DMS 273 (cell line): ENCODE data around the gene ICAM2.
A peak's percentile ranks its signal among the peaks of the same experiment; 100 is the strongest.
"Not testable (repeated sequence)": the region's sequence is repeated elsewhere in the genome, so short reads cannot be mapped to it uniquely, and the experiment has no call there.

Experiments
- DNase-seq: peaks from one replicate; lab custom pipeline; 2025; ENCODE audit not compliant: unreplicated experiment; lab: John Stamatoyannopoulos, UW

Gene ICAM2

DNA sequence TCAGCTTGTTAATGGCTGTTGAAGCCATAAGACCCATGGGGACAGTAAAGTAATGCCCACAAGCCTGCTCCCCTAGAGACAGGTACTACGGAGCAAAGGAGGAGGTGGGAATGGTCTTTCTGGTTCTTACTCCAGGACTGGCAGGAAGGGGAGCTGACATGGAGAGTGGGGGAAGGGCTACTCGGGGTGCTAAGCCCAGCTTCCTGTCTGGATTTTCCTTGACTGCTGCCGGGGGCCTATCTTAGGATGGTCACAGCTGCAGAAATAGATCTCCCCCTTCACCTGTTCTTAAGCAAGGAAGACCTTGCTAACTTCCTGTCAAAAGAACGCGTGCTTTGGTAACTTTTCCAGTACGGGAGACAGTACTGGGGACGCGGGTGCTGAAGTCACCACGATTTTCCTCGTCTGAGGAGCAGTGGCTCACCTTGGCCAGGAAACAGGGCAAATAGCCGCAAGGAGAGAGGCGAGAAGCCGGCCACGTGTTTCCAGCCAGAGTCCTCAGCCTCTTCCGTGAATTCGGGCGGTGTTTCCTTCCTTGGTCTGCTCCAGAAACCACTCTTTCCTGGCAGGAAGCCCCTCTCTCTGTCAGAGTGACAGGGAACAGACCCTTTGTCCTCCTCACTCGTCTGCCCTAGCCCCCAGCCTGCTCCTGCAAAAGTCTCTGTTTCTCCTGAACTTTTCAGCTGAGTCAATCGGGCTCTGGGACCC lies 22.9 kb downstream of the ICAM2 start:
- DNase-seq, result no peak

DNA sequence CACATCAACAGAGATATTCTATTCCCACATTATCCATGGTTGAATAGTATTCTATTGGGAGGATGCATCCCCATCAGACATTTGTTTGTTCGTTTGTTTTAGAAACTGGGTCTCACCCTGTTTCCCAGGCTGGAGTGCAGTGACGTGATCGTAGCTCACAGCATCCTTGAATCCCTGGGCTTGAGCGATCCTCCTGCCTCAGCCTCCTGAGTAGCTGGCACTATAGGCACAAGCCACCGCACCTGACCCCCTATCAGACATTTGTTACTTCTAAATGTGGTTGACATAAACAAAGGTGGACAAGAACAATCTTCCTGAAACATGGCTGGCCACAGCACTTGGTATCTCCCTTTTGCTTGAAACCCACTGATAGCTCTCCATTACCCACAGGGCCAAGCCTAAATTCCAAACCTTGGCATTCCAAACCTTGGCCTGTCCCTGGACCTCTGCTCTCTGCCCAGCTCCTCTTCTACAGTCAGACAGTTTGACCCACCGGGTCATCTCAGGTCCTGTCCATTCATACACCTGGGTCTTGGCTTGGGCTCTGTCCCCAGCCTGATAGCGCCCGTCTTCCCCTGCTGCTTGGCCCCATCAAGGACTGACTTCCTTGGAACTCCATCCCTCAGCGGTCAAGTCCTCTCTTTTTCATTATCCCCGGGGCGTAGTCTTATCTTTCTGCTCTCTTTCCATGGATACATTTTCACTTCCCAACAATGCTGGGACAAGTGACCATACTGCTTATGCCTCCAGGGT lies 23.8 kb downstream of the ICAM2 start:
- no peak for DNase-seq

DNA sequence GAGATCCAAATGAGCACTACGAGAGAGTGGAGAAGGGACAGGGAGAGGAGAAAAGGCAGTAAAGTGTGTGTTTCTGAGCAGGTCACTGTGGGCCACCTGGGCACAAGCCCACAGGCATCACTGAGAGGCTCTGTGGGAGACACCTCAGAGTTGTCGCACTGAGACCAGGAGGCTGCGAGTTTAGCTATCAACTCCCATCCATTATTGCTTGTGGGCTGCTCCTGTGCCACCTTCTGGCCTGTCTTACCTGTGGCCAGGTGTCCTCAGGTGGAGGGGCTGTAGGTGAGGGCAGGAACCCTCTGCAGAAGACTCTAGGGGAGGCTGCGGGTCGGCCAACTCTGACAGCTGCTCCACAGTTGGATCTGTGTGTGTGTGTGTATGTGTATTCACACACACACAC lies 24.8 kb downstream of the ICAM2 start:
- no peak for DNase-seq

DNA sequence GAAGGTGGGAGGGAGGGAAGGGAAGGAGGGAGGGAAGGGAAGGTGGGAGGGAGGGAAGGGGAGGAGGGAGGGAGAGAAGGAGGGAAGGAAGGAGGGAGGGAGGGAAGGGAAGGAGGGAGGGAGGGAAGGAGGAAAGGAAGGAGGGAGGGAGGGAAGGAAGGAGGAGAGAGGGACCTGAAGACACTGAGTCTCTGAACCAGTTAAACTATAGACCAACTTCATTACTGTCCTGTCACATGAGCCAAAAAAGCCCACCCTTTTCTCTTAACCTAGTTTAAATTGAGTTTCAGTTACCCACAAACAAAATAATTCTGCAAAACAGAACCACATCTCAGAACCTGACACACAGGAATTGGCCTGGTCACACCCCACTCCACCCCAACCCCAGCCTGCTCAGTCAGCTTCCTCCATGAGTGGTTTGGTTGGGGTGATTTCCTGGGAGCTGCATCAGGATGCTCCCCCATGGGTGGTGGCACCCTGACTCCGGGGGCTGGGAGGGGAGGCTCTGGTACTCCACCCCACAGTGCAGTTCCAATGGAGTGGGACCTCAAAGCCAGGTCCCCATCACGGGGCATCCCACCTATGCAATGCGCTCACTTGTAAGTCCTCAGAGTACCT lies 27.0 kb downstream of the ICAM2 start:
- DNase-seq, result no peak

DNA sequence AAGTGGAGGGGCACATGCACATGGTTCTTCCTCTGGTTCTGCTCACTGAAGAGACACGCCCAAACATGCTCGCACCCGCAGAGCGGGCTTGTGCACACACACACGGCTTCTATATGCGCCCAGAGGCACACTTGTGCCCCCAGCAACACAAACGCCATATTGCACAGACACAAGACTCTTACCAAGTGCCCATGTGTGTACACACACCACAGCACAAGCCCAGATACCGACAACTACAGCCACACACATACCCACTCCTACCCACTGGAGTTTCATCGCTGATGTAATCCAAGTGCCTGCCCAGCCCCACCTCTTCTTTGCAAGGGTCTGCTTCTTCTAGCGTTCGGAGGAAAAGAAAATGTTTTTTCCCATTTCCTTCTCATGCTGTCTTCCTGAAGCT lies 28.8 kb downstream of the ICAM2 start:
- DNase-seq, result no peak

DNA sequence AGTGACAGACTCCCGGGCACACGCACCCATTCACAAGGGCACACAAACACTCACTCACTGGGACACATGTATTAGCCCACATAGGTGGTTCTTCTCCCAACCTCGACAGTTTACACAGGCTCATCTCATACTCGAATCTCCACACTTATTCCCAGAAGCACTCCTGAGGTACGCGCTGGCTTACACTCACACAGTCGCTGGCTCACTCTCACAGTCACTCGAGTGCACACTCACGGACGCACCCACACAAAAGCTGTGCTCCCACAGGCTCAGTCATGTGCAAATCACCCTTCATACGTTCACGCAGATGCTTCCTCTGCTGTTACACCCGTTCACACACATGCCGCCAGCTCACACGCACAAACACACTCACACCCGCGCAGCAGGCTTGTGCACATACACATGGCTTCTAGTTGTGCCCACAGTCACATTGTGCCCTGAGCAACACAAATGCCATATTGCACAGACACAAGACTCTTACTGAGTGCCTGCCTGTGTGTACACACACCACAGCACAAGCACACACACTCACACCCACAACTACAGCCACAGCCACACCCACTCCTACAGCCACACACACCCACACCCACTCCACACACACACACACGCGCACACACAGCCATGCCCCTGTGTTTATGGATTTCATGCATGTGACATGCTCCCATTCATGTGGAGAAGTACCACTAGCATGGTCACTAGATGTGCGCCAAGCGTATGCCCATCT lies 30.6 kb downstream of the ICAM2 start:
- DNase-seq, result no peak

DNA sequence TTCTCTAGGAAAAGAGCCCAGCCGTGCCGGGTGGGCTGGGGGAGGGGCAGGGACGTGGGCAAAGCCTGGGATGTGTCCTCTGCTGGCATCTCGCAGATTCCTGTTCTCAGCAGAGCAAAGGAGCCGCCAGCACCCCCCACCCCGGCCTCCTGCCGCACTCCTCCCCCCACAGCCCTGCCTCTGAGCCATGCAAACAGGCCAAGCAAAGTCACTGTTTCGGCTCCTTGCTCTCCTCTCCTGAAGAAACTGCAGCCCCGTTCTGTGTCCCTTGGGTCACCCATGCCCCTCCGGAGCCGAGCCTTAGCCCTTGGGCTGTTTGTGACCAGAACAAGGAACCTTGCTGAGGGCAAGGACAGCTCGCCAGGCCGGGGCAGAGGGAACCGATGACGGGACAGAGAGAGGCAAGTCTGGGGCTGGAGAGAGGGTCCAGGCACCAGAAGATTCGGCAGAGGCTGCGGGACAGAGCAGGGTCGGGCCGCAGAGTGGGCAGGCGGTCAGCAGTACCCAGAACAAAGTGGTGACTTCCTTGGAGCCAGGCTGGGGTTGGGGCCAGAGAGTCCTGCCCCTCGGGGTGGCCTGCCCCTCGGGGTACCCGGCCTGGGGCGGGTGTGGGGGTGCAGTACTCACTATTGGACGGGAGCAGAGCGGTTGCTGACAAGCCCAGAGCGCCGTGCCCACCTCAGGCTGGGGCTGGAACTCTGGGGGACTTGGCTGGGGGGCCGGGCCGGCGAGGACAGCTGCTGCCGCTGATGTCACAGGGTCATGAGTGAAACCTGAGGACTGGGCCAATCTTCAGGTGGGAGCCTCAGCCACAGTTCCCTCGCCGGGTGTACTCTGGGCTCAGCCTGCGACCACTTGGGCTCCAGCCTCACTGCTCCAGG lies 31.5 kb downstream of the ICAM2 start:
- DNase-seq, result peak; percentile 39

DNA sequence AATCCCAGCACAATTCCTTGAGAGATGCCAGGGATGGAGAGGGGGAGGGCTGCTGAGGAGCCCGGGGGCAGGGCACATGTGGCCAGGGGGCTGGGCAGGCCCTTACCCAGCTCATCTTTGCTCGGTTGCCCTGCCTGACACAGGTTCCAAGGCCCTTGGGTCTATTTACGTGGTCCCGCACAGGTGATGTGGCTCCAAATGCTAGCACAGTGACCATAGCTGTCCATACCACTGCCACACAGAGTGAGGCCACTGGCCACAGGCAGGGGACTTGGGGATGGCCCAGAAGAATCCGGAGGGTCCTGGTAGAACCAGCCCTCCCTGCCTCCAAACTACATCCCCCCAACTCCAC lies 32.3 kb downstream of the ICAM2 start:
- DNase-seq, result no peak

DNA sequence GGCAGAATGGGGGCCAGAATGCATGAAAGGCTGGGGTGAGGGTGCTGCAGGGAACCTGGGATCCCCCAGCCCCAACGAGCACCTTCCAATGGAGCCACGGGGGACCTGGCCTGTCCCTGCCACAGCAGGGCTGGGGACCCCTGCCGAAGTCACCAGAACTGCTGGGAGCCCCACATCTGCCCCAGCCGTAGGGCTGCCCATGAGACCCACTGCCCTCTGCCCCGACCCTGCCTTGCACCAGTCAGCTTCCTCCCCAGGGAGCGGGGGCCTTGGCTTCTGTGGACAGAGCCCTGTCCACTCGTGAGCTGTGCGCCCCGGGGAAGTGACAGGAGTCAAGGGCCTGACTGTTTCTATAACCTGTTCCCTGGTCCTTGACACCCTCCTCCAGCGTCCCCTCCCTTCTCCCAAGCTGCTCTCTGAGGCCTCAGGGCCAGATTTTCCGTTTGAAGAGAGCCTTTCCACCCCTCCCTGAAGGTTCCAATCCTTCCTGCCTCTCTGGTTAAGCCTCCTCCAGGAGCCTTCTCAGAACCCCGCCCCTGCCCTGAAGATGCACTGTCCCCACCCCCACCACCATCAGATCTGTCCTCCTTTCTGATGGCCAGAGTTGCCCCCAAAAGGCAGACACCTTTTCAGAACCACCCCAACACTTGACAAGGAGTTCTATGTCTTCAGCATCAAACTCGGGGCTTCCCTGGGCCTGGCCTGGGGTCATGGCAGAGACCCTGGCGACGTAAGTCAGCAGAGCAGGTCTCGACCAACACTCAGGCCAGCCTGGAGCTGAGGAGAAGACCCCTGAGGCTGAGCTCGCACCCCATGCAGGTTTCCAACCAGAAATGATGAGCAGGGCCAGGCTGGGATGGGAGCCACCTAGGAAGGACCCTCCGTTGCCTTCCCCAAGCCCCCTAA lies 33.0 kb downstream of the ICAM2 start:
- DNase-seq, result no peak

DNA sequence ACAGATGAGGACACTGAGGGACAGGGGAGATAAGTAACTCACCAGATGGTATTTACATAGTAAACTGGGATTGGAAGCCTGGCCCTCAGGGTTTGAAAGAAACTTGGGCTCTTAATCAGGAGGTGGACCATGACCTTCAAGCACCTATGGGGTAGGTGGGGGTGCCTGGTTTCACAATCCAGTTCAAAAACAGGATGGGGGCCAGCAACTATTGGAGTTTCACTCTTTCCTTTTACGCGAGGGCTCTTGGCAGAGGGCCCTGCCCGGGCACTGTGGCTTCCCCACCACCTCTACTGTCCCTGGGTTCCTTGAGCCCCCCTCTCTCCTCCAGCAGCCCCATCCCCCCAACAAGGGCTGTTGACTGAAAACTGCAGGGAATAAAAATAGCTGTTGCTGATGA lies 33.6 kb downstream of the ICAM2 start:
- DNase-seq, result peak; percentile 42

DNA sequence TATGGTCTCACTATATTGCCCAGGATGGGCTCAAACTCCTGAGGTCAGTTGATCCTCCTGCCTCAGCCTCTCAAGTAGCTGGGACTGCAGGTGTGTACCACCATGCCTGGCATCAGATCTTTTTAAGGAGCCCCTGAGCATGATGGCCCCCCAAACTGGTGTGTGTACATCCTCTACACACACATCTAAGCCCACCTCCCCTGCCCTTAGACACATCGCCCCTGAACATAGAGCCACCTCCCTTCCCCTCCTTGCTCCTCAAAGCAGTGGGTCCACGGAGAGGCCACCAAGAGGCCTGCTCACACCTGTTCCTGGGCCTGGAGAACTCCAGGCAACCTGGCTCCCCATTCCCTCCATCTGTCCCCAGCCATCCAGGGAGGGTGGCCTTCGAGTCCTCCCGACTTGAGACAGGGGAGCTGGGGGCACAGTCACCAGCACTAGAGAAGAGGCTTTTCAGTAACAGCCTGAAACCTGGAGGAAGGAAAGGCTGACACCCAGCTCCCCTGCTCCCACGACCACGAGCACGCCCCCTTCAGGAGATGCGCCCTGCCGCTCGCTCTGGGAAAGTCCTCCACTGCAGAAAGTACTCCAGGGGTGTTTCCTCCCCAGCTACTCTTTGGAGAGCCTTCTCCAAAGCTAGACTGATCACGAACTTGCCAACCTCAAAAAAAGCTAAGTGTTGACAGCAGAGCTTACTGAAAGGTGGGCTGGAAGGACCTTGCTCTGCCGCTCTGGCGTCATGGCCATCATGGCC lies 34.9 kb downstream of the ICAM2 start:
- DNase-seq, result peak; percentile 38

DNA sequence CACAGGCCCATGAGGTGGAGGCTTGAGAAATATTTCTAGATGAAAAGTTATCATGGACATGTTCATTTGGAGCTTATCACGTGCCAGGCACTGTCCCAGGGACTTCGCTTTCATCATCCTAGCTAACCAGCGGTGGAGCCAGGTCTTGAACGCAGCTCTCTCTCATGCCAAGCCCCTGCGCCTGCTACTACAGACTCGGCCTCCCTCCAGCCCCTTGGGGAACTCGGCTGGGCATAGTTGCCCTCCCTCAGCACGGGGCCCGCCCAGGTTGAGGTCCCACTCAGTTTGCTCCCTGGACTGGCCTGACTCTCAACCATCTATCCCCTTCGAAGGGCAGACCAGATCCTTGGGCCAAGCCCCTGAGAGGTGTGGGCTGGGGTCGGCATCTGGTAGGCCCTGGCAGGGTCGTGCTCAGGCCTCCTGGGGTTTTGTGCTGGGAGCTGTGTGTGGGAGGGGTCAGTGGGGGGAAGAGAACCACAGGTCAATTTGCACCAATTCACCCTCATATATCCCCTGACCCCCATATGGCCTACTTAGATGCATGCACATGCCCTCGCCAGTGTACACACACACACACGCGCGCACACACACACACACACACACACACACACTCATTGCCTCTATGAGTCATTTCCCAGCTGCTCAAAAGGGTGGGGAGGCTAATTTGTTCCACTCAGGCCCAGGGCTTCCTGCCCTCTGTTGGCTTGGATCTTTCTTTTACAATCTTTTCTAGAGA lies 35.6 kb downstream of the ICAM2 start:
- DNase-seq, result peak; percentile 84

DNA sequence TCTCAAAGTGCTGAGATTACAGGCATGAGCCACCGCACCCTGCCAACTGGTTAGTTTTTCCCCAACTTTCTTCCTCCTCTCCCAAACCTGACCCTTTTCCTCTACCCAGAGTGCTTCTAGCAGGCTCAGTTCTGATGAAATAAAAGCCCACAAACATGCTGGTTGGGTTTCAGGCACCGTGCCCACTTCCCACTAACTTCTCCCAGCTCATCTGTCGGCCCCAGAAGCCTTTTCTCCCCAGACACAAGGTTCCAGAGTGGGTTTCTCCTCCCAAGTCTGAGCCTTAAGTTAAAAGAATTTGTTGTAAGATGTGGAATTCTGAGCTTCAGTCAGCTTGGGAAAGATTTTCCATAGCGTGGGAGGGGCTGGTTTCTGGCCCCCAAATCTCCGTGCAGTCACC lies 36.2 kb downstream of the ICAM2 start:
- DNase-seq, result peak; percentile 58

DNA sequence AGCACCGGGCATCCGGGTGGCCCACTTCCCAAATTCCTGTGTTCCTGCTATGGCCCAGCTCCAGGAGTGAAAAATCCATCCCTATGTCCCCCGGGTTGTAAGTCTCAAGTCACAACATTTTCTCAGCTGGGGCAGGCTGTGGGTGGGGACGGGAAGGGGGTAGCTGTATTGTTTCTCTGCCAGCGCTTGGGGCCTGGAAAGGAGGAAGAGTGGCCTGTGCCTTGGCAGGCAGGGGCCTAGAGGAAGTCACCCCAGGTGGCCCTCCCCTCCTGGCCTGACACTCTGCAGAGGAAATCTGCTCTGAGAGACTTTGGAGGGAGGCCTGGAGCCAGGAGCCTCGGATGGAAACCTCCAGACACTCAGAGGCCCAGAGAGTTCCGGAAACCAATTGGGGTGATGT lies 37.1 kb downstream of the ICAM2 start:
- no peak for DNase-seq

DNA sequence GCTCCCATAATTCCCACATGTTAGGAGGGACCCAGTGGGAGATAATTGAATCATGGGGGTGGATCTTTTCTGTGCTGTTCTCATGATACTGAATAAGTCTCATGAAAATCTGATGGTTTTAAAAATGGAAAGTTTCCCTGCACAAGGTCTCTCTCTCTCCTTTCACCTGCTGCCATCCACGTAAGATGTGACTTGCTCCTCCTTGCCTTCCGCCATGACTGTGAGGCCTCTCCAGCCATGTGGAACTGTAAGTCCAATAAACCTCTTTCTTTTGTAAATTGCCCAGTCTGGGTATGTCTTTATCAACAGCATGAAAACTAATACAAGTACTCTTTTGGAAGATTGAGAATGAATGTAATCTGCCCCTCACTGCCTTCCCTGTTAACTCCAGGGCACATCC lies 37.8 kb downstream of the ICAM2 start:
- DNase-seq, result not testable (repeated sequence)

DNA sequence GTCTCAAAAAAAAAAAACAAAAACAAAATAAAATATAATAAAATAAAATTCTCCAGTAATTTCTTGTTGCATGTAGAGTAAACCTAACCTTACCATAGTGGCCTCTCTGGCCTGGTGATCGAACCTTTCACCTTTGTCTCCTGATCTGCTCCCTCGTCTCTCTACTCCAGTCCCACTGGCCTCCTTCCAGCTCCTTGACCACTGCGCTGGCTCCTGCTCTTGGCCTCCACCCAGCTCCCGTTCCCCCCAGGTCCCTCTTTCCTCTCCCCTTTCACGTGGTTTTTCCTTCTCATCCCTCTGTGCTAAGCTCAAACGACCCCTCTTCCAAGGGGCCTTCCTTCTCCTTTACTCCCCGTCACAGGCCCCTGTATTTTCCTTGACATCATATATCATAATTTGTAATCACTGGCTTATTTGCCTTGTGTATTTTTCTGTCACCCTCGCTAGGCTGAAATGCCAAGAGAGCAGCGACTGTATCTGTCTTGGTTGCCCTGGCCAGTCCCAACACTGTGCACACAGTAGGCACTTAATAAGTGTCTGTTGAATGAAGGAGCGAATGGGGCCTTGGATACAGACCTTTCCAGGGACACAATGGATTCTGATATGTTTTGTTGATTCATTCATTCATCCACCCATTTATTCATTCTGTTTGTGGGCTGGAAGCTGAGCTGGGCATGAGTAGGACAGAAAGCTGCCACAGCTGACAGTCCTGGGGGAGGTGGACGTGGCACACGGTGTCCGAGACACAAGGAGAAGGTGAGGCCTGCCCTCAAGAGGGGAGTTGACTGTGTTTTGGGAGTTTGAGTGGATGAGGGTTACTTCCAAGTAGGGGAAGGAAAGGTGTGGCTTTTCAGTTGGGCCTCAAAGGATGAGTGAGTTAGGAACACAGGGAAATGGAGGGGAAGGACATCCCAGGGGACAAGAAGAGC lies 41.9 kb downstream of the ICAM2 start:
- DNase-seq, result no peak

DNA sequence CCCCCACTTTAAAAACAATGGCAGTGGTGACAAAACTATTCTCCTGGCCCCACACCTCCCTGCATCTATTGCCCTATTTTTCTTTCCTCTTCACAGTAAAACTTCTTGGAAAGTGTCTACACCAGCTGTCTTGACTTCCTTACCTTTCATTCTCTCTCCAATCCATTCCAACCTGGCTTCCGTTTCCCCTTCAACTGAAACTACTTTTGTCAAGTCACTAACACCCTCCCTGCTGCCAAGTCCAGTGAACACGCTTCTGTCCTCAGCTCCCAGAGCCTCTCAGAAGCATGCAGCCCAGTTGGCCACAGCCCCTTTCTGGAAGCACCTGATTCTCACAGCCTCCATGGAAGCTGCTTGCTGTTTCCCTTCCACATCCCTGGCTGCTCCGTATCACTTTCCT lies 43.7 kb downstream of the ICAM2 start:
- no peak for DNase-seq
